Fibroblast of lung (primary cell): ENCODE measurements around the gene CAMSAP2. TPM values are rescaled to one million over a fixed set of nuclear protein-coding genes. Genes with fewer than 3 reads are reported as not detected.

Source experiments
- DNase-seq, 2 donors: peaks; one replicate each; pipeline versions ENCODE4 v3.0.0 to v3.0.0-alpha.2; 2010; ENCODE audit warnings: low read depth in 2 of 2
- H2AFZ ChIP-seq: 2 replicates; pipeline ENCODE4 v1.5.1; 2012; ENCODE audit warnings: low read length, control low read depth, inconsistent platforms
- H3K27ac ChIP-seq: 2 replicates; pipeline ENCODE4 v1.5.1; 2011; ENCODE audit warnings: low read length, control low read depth; ENCODE audit not compliant: insufficient read depth
- H3K27me3 ChIP-seq: 2 replicates; pipeline ENCODE4 v1.5.1; 2011; ENCODE audit warnings: mild to moderate bottlenecking, low read length; ENCODE audit not compliant: control insufficient read depth, insufficient read depth
- H3K36me3 ChIP-seq: 2 replicates; pipeline ENCODE4 v1.5.1; 2011; ENCODE audit warnings: low read length; ENCODE audit not compliant: control insufficient read depth, insufficient read depth
- H3K4me1 ChIP-seq: 2 replicates; pipeline ENCODE4 v1.5.1; 2011; ENCODE audit warnings: low read length; ENCODE audit not compliant: control insufficient read depth, insufficient read depth; ENCODE audit errors: extremely low read depth
- H3K4me2 ChIP-seq: 2 replicates; pipeline ENCODE4 v1.5.1; 2011; ENCODE audit warnings: low read length, control low read depth; ENCODE audit not compliant: insufficient read depth; ENCODE audit errors: extremely low read depth
- H3K4me3 ChIP-seq, 4 experiments: fragments of 200-600 bp in 1 of 4; sonication (generic) in 1 of 4; replicated peaks in 1 of 4; 2 replicates each; pipeline ENCODE4 v1.5.1; 2011 to 2016; ENCODE audit warnings: low read length in 4 of 4, low read depth in 3 of 4, mild to moderate bottlenecking in 3 of 4, control low read depth in 2 of 4, inconsistent platforms in 1 of 4, mixed read lengths in 1 of 4; ENCODE audit not compliant: insufficient read depth in 1 of 4; ENCODE audit errors: control extremely low read depth in 1 of 4
- H3K79me2 ChIP-seq: 2 replicates; pipeline ENCODE4 v1.5.1; 2012; ENCODE audit warnings: mild to moderate bottlenecking, low read length, inconsistent platforms; ENCODE audit not compliant: control insufficient read depth, insufficient read depth
- H3K9ac ChIP-seq: 2 replicates; pipeline ENCODE4 v1.5.1; 2011; ENCODE audit warnings: mild to moderate bottlenecking, low read length, control low read depth; ENCODE audit not compliant: insufficient read depth
- H3K9me3 ChIP-seq: 2 replicates; pipeline ENCODE4 v1.5.1; 2012; ENCODE audit warnings: low read depth, low read length; ENCODE audit not compliant: control insufficient read depth, insufficient read depth
- H4K20me1 ChIP-seq: 2 replicates; pipeline ENCODE4 v1.5.1; 2011; ENCODE audit warnings: low read length; ENCODE audit not compliant: control insufficient read depth, insufficient read depth; ENCODE audit errors: extremely low read depth
- CTCF ChIP-seq, 2 donors: IDR thresholded peaks in 1 of 2; conservative IDR thresholded peaks in 1 of 2; 1 replicate in 1 of 2; 2 replicates in 1 of 2; pipeline ENCODE4 v1.5.1; 2011 to 2012; ENCODE audit warnings: low read length in 2 of 2, control low read depth in 1 of 2, inconsistent platforms in 1 of 2, low read depth in 1 of 2, mild to moderate bottlenecking in 1 of 2
- EZH2 ChIP-seq: IDR thresholded peaks from 2 replicates; pipeline ENCODE4 v1.5.1; 2012; ENCODE audit warnings: low read length, control low read depth, mild to moderate bottlenecking; ENCODE audit errors: missing control alignments
- polyA plus RNA-seq, 2 donors: library from polyadenylated mRNA; depleted of rRNA in 1 of 2; stranded (reverse) in 1 of 2; unstranded in 1 of 2; fragments of >200 nt; gene quantifications; 2 replicates each; pipeline ENCODE4 v1.2.1, GENCODE V29; 2011 to 2012; ENCODE audit warnings: missing spikeins in 1 of 2
- total RNA-seq: library from RNA; depleted of rRNA; stranded (reverse); fragments of >200 nt; gene quantifications from 2 replicates; pipeline ENCODE4 v1.2.1, GENCODE V29; 2014

The CAMSAP2 gene
- total and polyA plus RNA-seq, 2 donors (not counting 1 experiment from before 2014, with no cell fraction given): 22.3 to 32.5 TPM

DNA sequence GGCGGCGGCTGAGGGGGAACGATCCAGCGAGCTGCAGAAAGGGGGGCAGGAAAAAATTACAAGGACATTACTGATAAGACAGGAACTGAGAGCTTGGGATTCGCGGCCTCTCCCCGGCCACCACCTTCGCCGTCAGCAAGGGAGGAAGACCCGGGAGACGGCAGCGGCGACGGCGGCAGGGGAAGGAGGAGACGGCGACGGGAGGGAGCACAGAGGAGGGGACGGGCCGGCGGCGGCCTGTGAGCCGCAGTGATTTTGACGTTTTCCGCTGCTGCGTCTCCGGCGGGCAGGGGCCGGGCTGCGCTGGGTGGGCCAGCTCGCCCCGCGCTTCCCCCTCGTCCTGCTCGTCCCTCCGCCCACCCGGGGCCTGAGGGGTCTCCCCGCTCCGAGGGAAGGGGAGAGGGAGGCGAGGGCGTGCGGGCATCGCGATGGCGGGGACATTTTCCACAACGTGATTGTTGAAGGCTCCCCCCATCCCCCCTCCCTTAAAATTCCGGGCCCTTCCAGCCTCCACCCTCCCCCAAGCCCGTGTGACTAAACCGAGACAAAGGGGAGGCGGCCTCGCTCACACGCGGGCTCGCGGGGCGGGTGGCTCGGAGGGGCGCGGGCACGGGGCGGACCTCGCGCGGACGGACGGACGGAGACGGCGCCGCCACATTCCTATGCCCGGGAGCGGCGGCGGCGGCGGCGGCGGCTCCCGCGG, 407 bp downstream of the CAMSAP2 start:
- Histone ChIP-seq H3K36me3 (no peaks in the 10 kb centered on the region), H2AFZ (peak overlapping the region; percentile 57), H4K20me1 (no peaks in the 10 kb centered on the region), H3K9me3 (no peaks in the 10 kb centered on the region), H3K79me2 (peaks cover 44% of the 10 kb centered on the region), H3K4me3 (peak overlapping the region; percentile 71 to 97 (median 84)), H3K27ac (peak overlapping the region; percentile 98), H3K9ac (peak overlapping the region; percentile 98), H3K4me1 (peaks cover 2% of the 10 kb centered on the region), H3K4me2 (peak overlapping the region; percentile 59), H3K27me3 (no peaks in the 10 kb centered on the region)
- peak; percentile 79 to 84 for DNase-seq
- TF ChIP-seq CTCF (conservative IDR thresholded peaks at IDR 0.05 in 1 of 2, IDR thresholded peaks at IDR 0.05 in 1 of 2; ENCODE audit: low read depth in 1 of 2, low read length in 2 of 2) (no peak), EZH2 (no peak)

- peaks cover 2% of the 10 kb centered on the region for H4K20me1 ChIP-seq
- DNase-seq: peak; percentile 35 to 41
- no peak for TF ChIP-seq EZH2
- no peak for TF ChIP-seq CTCF (conservative IDR thresholded peaks at IDR 0.05 in 1 of 2, IDR thresholded peaks at IDR 0.05 in 1 of 2; ENCODE audit: low read depth in 1 of 2, low read length in 2 of 2)
Observed at GRCh38 chr1:200739702-200740570, 1.2 kb downstream of the CAMSAP2 start.

DNA sequence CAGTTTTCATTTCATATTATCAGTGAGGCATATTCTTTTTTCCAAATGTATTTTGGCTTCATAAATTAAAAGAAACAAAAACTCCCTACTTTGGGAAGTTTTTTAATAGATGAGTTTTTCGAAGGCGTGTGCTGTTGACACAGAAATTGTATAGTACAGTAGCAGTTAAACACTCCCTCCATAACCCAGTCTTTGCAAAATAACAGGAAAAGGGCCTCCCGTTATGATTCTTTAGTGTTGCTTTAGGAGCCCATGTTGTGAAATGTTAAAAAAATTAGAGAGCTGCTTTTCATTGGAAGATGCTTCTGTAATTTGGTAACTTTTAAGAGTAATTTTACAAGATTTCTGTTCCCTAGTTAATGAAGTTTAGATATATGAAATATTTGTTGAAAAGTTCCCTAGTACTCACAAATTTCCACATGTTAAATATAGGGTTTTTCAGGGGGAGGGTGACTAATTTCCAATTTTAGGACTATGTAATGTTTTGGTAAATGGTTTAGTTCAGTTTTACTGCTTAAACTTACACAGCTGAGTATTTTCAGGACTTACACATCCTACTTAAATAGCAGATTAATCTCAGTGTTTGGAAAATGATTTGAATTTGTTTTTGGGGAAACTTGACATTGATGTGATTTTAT, 2.0 kb downstream of the CAMSAP2 start:
- no peak overlapping the region for H3K9ac ChIP-seq
- H2AFZ ChIP-seq: no peak overlapping the region
- DNase-seq: no peak
- H3K4me1 ChIP-seq: peaks cover 2% of the 10 kb centered on the region
- no peaks in the 10 kb centered on the region for H3K36me3 ChIP-seq
- H4K20me1 ChIP-seq: peaks cover 2% of the 10 kb centered on the region
- no peak overlapping the region for H3K27ac ChIP-seq
- peak overlapping the region; percentile 76 to 97 (median 92) for H3K4me3 ChIP-seq
- H3K27me3 ChIP-seq: no peaks in the 10 kb centered on the region
- TF ChIP-seq CTCF (conservative IDR thresholded peaks at IDR 0.05 in 1 of 2, IDR thresholded peaks at IDR 0.05 in 1 of 2; ENCODE audit: low read depth in 1 of 2, low read length in 2 of 2): no peak
- no peak for TF ChIP-seq EZH2
- H3K4me2 ChIP-seq: peak overlapping the region; percentile 69
- H3K9me3 ChIP-seq: no peaks in the 10 kb centered on the region
- H3K79me2 ChIP-seq: peaks cover 60% of the 10 kb centered on the region

More at GRCh38 chr1:200739702-200740570, 1.2 kb downstream of the CAMSAP2 start:
- H3K4me2 ChIP-seq: peak overlapping the region; percentile 75
- H3K9ac ChIP-seq: peak overlapping the region; percentile 98
- peak overlapping the region; percentile 98 for H3K27ac ChIP-seq
- no peaks in the 10 kb centered on the region for H3K27me3 ChIP-seq
- H3K4me3 ChIP-seq: peak overlapping the region; percentile 76 to 97 (median 92)
- no peaks in the 10 kb centered on the region for H3K36me3 ChIP-seq
- H3K9me3 ChIP-seq: no peaks in the 10 kb centered on the region
- H3K79me2 ChIP-seq: peaks cover 52% of the 10 kb centered on the region
- H3K4me1 ChIP-seq: peaks cover 2% of the 10 kb centered on the region
- peak overlapping the region; percentile 49 for H2AFZ ChIP-seq
